ENCODE results near the gene ENOX1.
"Not testable (repeated sequence)": the region's sequence is repeated elsewhere in the genome, so short reads cannot be mapped to it uniquely, and the experiment has no call there.

The ENOX1 gene

GRCh38 chr13:43786766-43787517 lies at the start of gene ENOX1:
TSS of gene ENOX1 (minus strand) at chr13:43786972.
- DNase-seq, result peak; percentile 52

- DNase-seq, result no peak
Measured at GRCh38 chr13:43835701-43836100, 48.9 kb upstream of the ENOX1 start.

- DNase-seq, result no peak
Measured at GRCh38 chr13:43831088-43831487, 44.3 kb upstream of the ENOX1 start.

- DNase-seq, result no peak
Measured at GRCh38 chr13:43830497-43830881, 43.7 kb upstream of the ENOX1 start.

GRCh38 chr13:43824656-43825055 lies 37.9 kb upstream of the ENOX1 start:
- not testable (repeated sequence) for DNase-seq

GRCh38 chr13:43822969-43823368 lies 36.2 kb upstream of the ENOX1 start:
- DNase-seq, result no peak

- no peak for DNase-seq
Measured at GRCh38 chr13:43816401-43816889, 29.7 kb upstream of the ENOX1 start.

- DNase-seq, result no peak
Measured at GRCh38 chr13:43815204-43815603, 28.4 kb upstream of the ENOX1 start.

GRCh38 chr13:43808676-43809075 lies 21.9 kb upstream of the ENOX1 start:
- no peak for DNase-seq

- no peak for DNase-seq
Measured at GRCh38 chr13:43805681-43806128, 18.9 kb upstream of the ENOX1 start.

- DNase-seq, result peak; percentile 12
Measured at GRCh38 chr13:43805071-43805468, 18.3 kb upstream of the ENOX1 start.

- peak; percentile 41 for DNase-seq
Measured at GRCh38 chr13:43804461-43805070, 17.8 kb upstream of the ENOX1 start.

- DNase-seq, result peak; percentile 5
Measured at GRCh38 chr13:43802511-43802910, 15.7 kb upstream of the ENOX1 start.

- no peak for DNase-seq
Measured at GRCh38 chr13:43800828-43801227, 14.1 kb upstream of the ENOX1 start.

- no peak for DNase-seq
Measured at GRCh38 chr13:43799191-43799590, 12.4 kb upstream of the ENOX1 start.

GRCh38 chr13:43797869-43798268 lies 11.1 kb upstream of the ENOX1 start:
- DNase-seq, result no peak

- DNase-seq, result no peak
Measured at GRCh38 chr13:43797159-43797558, 10.4 kb upstream of the ENOX1 start.

- no peak for DNase-seq
Measured at GRCh38 chr13:43794416-43794815, 7.6 kb upstream of the ENOX1 start.

- DNase-seq, result no peak
Measured at GRCh38 chr13:43792076-43792881, 5.5 kb upstream of the ENOX1 start.

- peak; percentile 29 for DNase-seq
Measured at GRCh38 chr13:43787997-43788396, 1.2 kb upstream of the ENOX1 start.

GRCh38 chr13:43787518-43787891 lies 733 bp upstream of the ENOX1 start:
- no peak for DNase-seq

GRCh38 chr13:43786472-43786765 lies 353 bp downstream of the ENOX1 start:
- DNase-seq, result no peak

- peak; percentile 51 for DNase-seq
Measured at GRCh38 chr13:43785650-43786471, 911 bp downstream of the ENOX1 start.
